Measurements from ENCODE around the gene LORICRIN.

DNA sequence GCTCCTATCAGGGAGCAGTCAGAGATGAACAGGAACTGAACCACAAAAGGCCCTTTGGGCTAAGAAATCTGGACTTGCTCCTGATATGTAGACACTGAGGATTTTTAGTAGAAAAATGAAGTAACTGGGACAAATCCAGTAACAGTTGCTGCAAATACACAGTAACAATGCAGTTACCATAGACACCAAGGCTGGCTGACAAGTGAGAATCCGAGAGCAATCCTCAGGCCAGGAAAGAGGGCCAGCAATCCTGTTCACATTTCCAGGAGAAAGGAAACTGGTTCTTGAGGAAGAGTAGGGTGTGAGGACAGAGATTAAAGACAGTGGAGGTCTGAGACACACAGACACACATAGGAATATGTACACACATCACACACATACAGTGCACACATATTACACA is 9.3 kb upstream of the LORICRIN start:
- TF ChIP-seq, protein P1, sequence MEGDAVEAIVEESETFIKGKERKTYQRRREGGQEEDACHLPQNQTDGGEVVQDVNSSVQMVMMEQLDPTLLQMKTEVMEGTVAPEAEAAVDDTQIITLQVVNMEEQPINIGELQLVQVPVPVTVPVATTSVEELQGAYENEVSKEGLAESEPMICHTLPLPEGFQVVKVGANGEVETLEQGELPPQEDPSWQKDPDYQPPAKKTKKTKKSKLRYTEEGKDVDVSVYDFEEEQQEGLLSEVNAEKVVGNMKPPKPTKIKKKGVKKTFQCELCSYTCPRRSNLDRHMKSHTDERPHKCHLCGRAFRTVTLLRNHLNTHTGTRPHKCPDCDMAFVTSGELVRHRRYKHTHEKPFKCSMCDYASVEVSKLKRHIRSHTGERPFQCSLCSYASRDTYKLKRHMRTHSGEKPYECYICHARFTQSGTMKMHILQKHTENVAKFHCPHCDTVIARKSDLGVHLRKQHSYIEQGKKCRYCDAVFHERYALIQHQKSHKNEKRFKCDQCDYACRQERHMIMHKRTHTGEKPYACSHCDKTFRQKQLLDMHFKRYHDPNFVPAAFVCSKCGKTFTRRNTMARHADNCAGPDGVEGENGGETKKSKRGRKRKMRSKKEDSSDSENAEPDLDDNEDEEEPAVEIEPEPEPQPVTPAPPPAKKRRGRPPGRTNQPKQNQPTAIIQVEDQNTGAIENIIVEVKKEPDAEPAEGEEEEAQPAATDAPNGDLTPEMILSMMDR (conservative IDR thresholded peaks at IDR 0.05 in 1 of 2, IDR thresholded peaks at IDR 0.05 in 1 of 2; ENCODE audit: extremely low read depth in 1 of 2, insufficient read depth in 1 of 2, low read depth in 1 of 2, low read length in 2 of 2), result no peak
- TF ChIP-seq EZH2 (IDR thresholded peaks at IDR 0.05; ENCODE audit: borderline replicate concordance, low read length), result no peak
